Measurements from ENCODE around the gene GRIA4. TPM values are rescaled to one million over a fixed set of nuclear protein-coding genes. Genes with fewer than 3 reads are reported as not detected.

Gene GRIA4
- not detected in 2 replicates for total RNA-seq

GRCh38 chr11:105609832-105610781, at the start of gene GRIA4:
Gene GRIA4 (plus strand): TSS chr11:105610073. CDS start chr11:105610998, 925 bp downstream.

GRCh38 chr11:106021967-106022794, 412.3 kb downstream of the GRIA4 start, which contains the start of gene MSANTD4:
Gene MSANTD4 (minus strand): TSS chr11:106022240. CDS start chr11:106010917, 11,323 bp downstream.

